Activated T-cell treated with anti-CD3 and anti-CD28 coated beads for 24 hours (primary cell): ENCODE data around the gene SLC1A4.
"Not testable (repeated sequence)": the region's sequence is repeated elsewhere in the genome, so short reads cannot be mapped to it uniquely, and the experiment has no call there.

Experiments
- DNase-seq: peaks from one replicate; pipeline ENCODE4 v3.0.0-alpha.2; 2020; ENCODE audit warnings: low read depth

SLC1A4 gene

GRCh38 chr2:64992990-64993389, 3.8 kb downstream of the SLC1A4 start:
- no peak for DNase-seq

GRCh38 chr2:64995041-64995440, 5.8 kb downstream of the SLC1A4 start:
- DNase-seq = no peak

- DNase-seq = no peak
Observed at GRCh38 chr2:64996871-64997307, 7.7 kb downstream of the SLC1A4 start.

- no peak for DNase-seq
Observed at GRCh38 chr2:64998658-64999061, 9.5 kb downstream of the SLC1A4 start.

- DNase-seq = no peak
Observed at GRCh38 chr2:64999754-65000153, 10.6 kb downstream of the SLC1A4 start.

GRCh38 chr2:65000644-65001043, 11.4 kb downstream of the SLC1A4 start:
- DNase-seq = no peak

- DNase-seq = no peak
Observed at GRCh38 chr2:65003037-65003436, 13.8 kb downstream of the SLC1A4 start.

GRCh38 chr2:65004232-65004631, 15.0 kb downstream of the SLC1A4 start:
- DNase-seq = not testable (repeated sequence)

- no peak for DNase-seq
Observed at GRCh38 chr2:65013776-65014175, 24.6 kb downstream of the SLC1A4 start.

GRCh38 chr2:65015731-65016130, 26.5 kb downstream of the SLC1A4 start:
- no peak for DNase-seq

GRCh38 chr2:65016789-65017188, 27.6 kb downstream of the SLC1A4 start:
- DNase-seq = no peak

- DNase-seq = no peak
Observed at GRCh38 chr2:65017335-65017734, 28.1 kb downstream of the SLC1A4 start.

GRCh38 chr2:65018141-65018582, 29.0 kb downstream of the SLC1A4 start:
- DNase-seq = no peak

GRCh38 chr2:65019010-65019409, 29.8 kb downstream of the SLC1A4 start:
- DNase-seq = no peak

GRCh38 chr2:65019675-65020195, 30.5 kb downstream of the SLC1A4 start:
- no peak for DNase-seq

GRCh38 chr2:65020251-65020650, 31.1 kb downstream of the SLC1A4 start:
- DNase-seq = not testable (repeated sequence)

- no peak for DNase-seq
Observed at GRCh38 chr2:65020943-65021528, 31.8 kb downstream of the SLC1A4 start.

GRCh38 chr2:65021709-65022108, 32.5 kb downstream of the SLC1A4 start:
- DNase-seq = no peak

GRCh38 chr2:65022189-65022588, 33.0 kb downstream of the SLC1A4 start:
- DNase-seq = no peak

- no peak for DNase-seq
Observed at GRCh38 chr2:65023742-65024141, 34.5 kb downstream of the SLC1A4 start.

- no peak for DNase-seq
Observed at GRCh38 chr2:65024149-65024829, 35.1 kb downstream of the SLC1A4 start.

GRCh38 chr2:65025453-65026123, 36.4 kb downstream of the SLC1A4 start:
- no peak for DNase-seq

GRCh38 chr2:65026154-65026553, 37.0 kb downstream of the SLC1A4 start:
- no peak for DNase-seq
